RWPE1 (cell line): ENCODE data around the gene RAB6B.

ENCODE experiments used
- CTCF ChIA-PET: fragments of 350-600 bp; sonication (Branson Sonifier 250); formaldehyde crosslinking; extraction: SDS; loops from one replicate; lab custom pipeline; 2021; lab: Yijun Ruan, JAX
- POLR2A ChIA-PET: fragments of 400-600 bp; formaldehyde crosslinking; extraction: SDS; loops from one replicate; lab custom pipeline; 2020; ENCODE audit warnings: antibody characterized with exemption; ENCODE audit not compliant: low non-redundant PET; lab: Yijun Ruan, JAX
- DNase-seq: peaks from one replicate; pipeline ENCODE4 v3.0.0; 2012; ENCODE audit warnings: low spot score
- H3K27ac ChIP-seq: fragments of 450-650 bp; 2 replicates; pipeline ENCODE4 v1.5.1; 2017
- TF ChIP-seq, protein P1 (sequence below): fragments of 450-650 bp; conservative IDR thresholded peaks from 2 replicates; pipeline ENCODE4 v1.5.1; 2017; ENCODE audit warnings: low read depth, mild to moderate bottlenecking

RAB6B gene

DNA sequence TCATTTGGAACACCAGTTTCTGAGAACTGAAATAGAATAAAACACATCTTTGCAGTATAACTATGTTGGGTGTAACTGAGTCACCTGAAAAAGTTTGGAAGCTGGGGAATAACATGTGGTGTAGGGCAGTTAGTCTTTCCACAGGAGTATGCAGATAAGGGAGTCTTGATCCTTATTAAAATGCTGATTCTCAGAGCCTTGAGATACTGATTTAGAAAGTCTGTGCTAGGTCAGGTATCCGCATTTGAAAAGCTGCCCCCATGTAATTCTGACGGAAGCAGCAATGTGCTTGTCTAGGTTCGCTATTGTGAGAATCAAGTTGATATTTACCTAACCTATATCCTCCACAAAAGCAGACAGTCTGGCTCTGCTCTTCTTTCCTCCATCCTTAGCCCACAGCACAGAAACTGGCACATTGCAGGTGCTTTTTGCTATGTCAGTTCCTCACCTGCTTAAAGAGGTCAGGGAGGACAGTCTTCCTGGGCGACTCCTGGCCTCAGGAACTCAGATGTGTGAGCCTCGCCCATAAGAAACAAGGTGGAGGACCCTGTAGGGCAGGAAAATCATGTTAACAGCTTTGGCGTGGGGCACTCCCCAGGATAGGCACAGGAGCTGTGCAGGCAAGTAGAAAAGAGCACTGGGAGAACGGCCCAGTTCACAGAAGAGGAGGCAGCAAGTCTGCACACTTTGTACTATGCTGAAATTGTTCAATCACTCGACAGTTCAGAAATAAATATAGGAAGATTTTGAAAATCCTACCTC is 117.7 kb downstream of the RAB6B start:
- ChIA-PET POLR2A (no interaction called here), CTCF (no interaction called here)
- H3K27ac ChIP-seq, result no peak overlapping the region
- DNase-seq, result no peak
- TF ChIP-seq, protein P1, sequence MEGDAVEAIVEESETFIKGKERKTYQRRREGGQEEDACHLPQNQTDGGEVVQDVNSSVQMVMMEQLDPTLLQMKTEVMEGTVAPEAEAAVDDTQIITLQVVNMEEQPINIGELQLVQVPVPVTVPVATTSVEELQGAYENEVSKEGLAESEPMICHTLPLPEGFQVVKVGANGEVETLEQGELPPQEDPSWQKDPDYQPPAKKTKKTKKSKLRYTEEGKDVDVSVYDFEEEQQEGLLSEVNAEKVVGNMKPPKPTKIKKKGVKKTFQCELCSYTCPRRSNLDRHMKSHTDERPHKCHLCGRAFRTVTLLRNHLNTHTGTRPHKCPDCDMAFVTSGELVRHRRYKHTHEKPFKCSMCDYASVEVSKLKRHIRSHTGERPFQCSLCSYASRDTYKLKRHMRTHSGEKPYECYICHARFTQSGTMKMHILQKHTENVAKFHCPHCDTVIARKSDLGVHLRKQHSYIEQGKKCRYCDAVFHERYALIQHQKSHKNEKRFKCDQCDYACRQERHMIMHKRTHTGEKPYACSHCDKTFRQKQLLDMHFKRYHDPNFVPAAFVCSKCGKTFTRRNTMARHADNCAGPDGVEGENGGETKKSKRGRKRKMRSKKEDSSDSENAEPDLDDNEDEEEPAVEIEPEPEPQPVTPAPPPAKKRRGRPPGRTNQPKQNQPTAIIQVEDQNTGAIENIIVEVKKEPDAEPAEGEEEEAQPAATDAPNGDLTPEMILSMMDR, result no peak

DNA sequence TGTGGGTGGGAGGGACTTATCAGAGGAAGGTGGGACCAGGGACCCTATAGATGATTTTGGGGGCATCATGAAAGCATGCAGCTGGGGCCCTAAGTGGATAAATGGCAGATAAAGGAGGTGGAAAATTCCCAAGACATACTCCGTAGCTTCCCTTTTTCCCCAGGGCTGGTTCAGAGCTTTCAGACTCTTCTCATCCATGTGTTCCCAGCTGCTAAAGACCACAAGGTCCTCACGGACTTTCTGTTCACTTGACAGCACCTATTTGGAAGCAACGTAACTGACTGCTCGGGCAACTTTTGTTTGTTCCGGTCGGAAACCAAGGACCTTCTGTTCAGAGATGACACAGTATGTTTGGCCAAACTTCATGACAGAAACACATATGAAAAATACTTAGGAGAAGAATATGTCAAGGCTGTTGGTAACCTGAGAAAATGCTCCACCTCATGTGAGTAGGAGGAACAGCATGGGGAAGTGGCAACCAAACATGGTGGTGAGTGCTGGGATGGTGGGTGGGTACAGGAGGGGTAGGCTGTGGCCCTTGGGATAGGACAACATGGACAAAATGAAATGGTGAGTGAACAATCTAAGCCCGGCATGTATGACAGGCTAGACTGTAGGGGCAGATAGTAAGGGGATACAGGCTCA is 118.8 kb downstream of the RAB6B start:
- DNase-seq, result no peak
- CTCF ChIA-PET, result no interaction called here
- POLR2A ChIA-PET, result no interaction called here
- H3K27ac ChIP-seq, result no peak overlapping the region
- TF ChIP-seq, protein P1, result no peak

DNA sequence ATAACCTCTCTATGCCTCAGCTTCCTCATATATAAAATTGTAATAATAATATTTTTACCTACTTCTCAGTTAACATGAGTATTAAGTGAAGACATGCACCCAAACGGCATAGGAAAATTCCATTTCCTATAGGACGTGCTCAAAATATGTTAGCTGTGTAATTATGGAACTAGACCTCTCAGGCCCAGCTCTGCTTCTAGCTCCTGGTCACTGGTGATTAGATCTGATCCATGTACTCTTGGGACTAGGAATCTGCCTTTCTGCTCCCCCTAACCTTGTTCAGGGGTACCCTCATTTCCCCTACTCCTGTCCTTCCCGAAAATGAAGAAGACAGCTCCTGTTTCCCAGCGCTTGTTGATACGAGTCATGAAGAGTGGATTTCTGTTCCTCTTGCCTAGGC is 119.8 kb downstream of the RAB6B start:
- TF ChIP-seq, protein P1, result no peak
- no peak for DNase-seq
- CTCF ChIA-PET, result no interaction called here
- POLR2A ChIA-PET, result no interaction called here
- no peak overlapping the region for H3K27ac ChIP-seq

DNA sequence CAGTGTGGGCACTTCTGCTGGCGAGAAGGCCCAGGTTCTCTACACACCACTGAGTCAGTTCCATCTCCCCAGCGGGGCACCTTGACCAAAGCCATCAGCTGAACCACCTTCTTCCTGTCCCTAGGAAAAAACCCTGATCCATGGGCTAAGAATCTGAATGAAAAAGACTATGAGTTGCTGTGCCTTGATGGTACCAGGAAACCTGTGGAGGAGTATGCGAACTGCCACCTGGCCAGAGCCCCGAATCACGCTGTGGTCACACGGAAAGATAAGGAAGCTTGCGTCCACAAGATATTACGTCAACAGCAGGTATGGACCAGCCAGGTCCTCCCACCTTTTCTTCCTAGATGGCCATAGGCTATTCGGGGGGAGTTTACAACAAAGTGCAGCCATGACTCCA is 120.4 kb downstream of the RAB6B start:
- TF ChIP-seq, protein P1, result no peak
- no peak for DNase-seq
- POLR2A ChIA-PET, result no interaction called here
- H3K27ac ChIP-seq, result no peak overlapping the region
- CTCF ChIA-PET, result no interaction called here
